HG03280 (cell line): ENCODE data around the gene HLA-DMB.

Source experiments
- ATAC-seq: cut with Tn5 transposase; IDR thresholded peaks from one replicate; pipeline ENCODE4 v1.9.1; 2021; ENCODE audit warnings: mild to moderate bottlenecking, moderate library complexity; ENCODE audit not compliant: unreplicated experiment

Gene HLA-DMB

GRCh38 chr6:32972353-32973143, 31.7 kb upstream of the HLA-DMB start:
- ATAC-seq, result no peak

GRCh38 chr6:32971581-32972352, 30.9 kb upstream of the HLA-DMB start:
- peak; percentile 46 for ATAC-seq

GRCh38 chr6:32971242-32971580, 30.4 kb upstream of the HLA-DMB start:
- no peak for ATAC-seq

- no peak for ATAC-seq
Observed at GRCh38 chr6:32970413-32971241, 29.8 kb upstream of the HLA-DMB start.

GRCh38 chr6:32969685-32970412, 29.0 kb upstream of the HLA-DMB start:
- no peak for ATAC-seq

- no peak for ATAC-seq
Observed at GRCh38 chr6:32968867-32969684, 28.2 kb upstream of the HLA-DMB start.

- peak; percentile 38 for ATAC-seq
Observed at GRCh38 chr6:32968093-32968866, 27.5 kb upstream of the HLA-DMB start, which contains the start of gene BRD2. Gene BRD2 (plus strand): TSS chr6:32968594. CDS start chr6:32972899, 4,305 bp downstream.

- no peak for ATAC-seq
Observed at GRCh38 chr6:32967151-32968091, 26.6 kb upstream of the HLA-DMB start.

GRCh38 chr6:32964776-32965175, 23.9 kb upstream of the HLA-DMB start:
- no peak for ATAC-seq

GRCh38 chr6:32963866-32964265, 23.0 kb upstream of the HLA-DMB start:
- no peak for ATAC-seq

- ATAC-seq, result no peak
Observed at GRCh38 chr6:32962213-32962826, 21.5 kb upstream of the HLA-DMB start.

GRCh38 chr6:32960563-32960962, 19.7 kb upstream of the HLA-DMB start:
- ATAC-seq, result no peak

GRCh38 chr6:32956176-32956575, 15.3 kb upstream of the HLA-DMB start:
- ATAC-seq, result no peak

- no peak for ATAC-seq
Observed at GRCh38 chr6:32954986-32955802, 14.4 kb upstream of the HLA-DMB start.

- ATAC-seq, result no peak
Observed at GRCh38 chr6:32954267-32954666, 13.4 kb upstream of the HLA-DMB start.

- ATAC-seq, result no peak
Observed at GRCh38 chr6:32953775-32954174, 12.9 kb upstream of the HLA-DMB start.
